ENCODE data around the gene DNTTIP2.
"Not testable (repeated sequence)": the region's sequence is repeated elsewhere in the genome, so short reads cannot be mapped to it uniquely, and the experiment has no call there.

The DNTTIP2 gene

GRCh38 chr1:93874025-93874651 is 4.9 kb downstream of the DNTTIP2 start:
- peak; percentile 44 for DNase-seq

GRCh38 chr1:93871366-93871765 is 7.6 kb downstream of the DNTTIP2 start:
- DNase-seq = no peak

- DNase-seq = no peak
These were observed 9.4 kb downstream of the DNTTIP2 start for GRCh38 chr1:93869653-93870052.

- DNase-seq = not testable (repeated sequence)
These were observed 10.5 kb downstream of the DNTTIP2 start for GRCh38 chr1:93868492-93868891.

GRCh38 chr1:93865253-93865652 is 13.8 kb downstream of the DNTTIP2 start:
- DNase-seq = no peak

- no peak for DNase-seq
These were observed 14.8 kb downstream of the DNTTIP2 start for GRCh38 chr1:93864175-93864574.

- DNase-seq = not testable (repeated sequence)
These were observed 21.4 kb downstream of the DNTTIP2 start for GRCh38 chr1:93857653-93858052.

- DNase-seq = not testable (repeated sequence)
These were observed 23.0 kb downstream of the DNTTIP2 start for GRCh38 chr1:93855983-93856382.

GRCh38 chr1:93853940-93854339 is 25.1 kb downstream of the DNTTIP2 start:
- DNase-seq = no peak

GRCh38 chr1:93851878-93852277 is 27.1 kb downstream of the DNTTIP2 start:
- no peak for DNase-seq

GRCh38 chr1:93851327-93851712 is 27.7 kb downstream of the DNTTIP2 start:
- no peak for DNase-seq

- DNase-seq = peak; percentile 78
These were observed 28.2 kb downstream of the DNTTIP2 start for GRCh38 chr1:93850687-93851326.

- DNase-seq = no peak
These were observed 30.6 kb downstream of the DNTTIP2 start for GRCh38 chr1:93848350-93848883.

GRCh38 chr1:93847811-93848288 is 31.2 kb downstream of the DNTTIP2 start:
- peak; percentile 87 for DNase-seq

GRCh38 chr1:93846992-93847810 is 31.8 kb downstream of the DNTTIP2 start:
- peak; percentile 95 for DNase-seq

GRCh38 chr1:93846206-93846991 is 32.6 kb downstream of the DNTTIP2 start:
- DNase-seq = peak; percentile 94

- peak; percentile 52 for DNase-seq
These were observed 33.3 kb downstream of the DNTTIP2 start for GRCh38 chr1:93845538-93846205.

- DNase-seq = peak; percentile 85
These were observed 34.6 kb downstream of the DNTTIP2 start for GRCh38 chr1:93844262-93845045.

- no peak for DNase-seq
These were observed 36.1 kb downstream of the DNTTIP2 start for GRCh38 chr1:93842750-93843500.

GRCh38 chr1:93841771-93842170 is 37.2 kb downstream of the DNTTIP2 start:
- DNase-seq = no peak
